Keratinocyte (primary cell): ENCODE data around the gene NFASC.

ENCODE experiments used
- EZH2 ChIP-seq: IDR thresholded peaks from one replicate; pipeline ENCODE4 v1.6.1; 2012; ENCODE audit warnings: inconsistent platforms, mild to moderate bottlenecking, low read length, moderate library complexity
- TF ChIP-seq, protein P1 (sequence below), 3 experiments: IDR thresholded peaks in 1 of 3; conservative IDR thresholded peaks in 1 of 3; optimal IDR thresholded peaks in 1 of 3; 2 replicates in 2 of 3; 3 replicates in 1 of 3; pipeline versions ENCODE3 to v1.5.1; 2011; ENCODE audit warnings: low read length in 3 of 3, mild to moderate bottlenecking in 3 of 3, moderate library complexity in 2 of 3, control low read depth in 1 of 3, inconsistent platforms in 1 of 3; ENCODE audit not compliant: insufficient read depth in 2 of 3; ENCODE audit errors: extremely low read depth in 1 of 3

DNA sequence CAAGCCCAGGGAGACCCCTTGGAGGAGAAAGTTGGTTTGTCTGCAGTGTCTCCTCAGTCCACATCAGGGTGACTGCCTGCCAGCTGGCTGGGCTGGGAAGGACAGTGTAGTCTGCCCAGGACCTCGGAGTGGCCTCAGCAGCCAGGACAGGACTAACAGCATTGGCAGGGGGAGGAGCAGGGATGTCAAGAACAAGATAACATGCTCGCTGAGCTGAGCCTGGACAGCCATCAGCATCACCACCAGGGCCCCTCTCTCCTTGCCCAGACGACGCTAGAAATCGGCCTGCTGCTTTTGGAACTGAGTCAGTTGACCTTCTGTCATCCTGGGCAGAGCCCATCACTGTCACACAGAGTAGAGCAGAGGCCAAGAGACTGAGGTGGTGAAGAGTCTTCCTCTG lies 88.7 kb downstream of the NFASC start:
- TF ChIP-seq, protein P1, sequence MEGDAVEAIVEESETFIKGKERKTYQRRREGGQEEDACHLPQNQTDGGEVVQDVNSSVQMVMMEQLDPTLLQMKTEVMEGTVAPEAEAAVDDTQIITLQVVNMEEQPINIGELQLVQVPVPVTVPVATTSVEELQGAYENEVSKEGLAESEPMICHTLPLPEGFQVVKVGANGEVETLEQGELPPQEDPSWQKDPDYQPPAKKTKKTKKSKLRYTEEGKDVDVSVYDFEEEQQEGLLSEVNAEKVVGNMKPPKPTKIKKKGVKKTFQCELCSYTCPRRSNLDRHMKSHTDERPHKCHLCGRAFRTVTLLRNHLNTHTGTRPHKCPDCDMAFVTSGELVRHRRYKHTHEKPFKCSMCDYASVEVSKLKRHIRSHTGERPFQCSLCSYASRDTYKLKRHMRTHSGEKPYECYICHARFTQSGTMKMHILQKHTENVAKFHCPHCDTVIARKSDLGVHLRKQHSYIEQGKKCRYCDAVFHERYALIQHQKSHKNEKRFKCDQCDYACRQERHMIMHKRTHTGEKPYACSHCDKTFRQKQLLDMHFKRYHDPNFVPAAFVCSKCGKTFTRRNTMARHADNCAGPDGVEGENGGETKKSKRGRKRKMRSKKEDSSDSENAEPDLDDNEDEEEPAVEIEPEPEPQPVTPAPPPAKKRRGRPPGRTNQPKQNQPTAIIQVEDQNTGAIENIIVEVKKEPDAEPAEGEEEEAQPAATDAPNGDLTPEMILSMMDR (optimal IDR thresholded peaks at IDR 0.05 in 1 of 3, IDR thresholded peaks at IDR 0.05 in 1 of 3, conservative IDR thresholded peaks at IDR 0.05 in 1 of 3; ENCODE audit: extremely low read depth in 1 of 3, insufficient read depth in 2 of 3, low read length in 3 of 3) = no peak
- no peak for TF ChIP-seq EZH2
